Body of pancreas (tissue), 4 donors: ENCODE data around the gene COL19A1. TPM values are rescaled to one million over a fixed set of nuclear protein-coding genes. Genes with fewer than 3 reads are reported as not detected.

Source experiments
- ATAC-seq: fragments of 150-250 bp; one replicate; pipeline ENCODE4 v1.9.1; 2016
- DNase-seq, 4 donors: peaks; one replicate each; pipeline ENCODE4 v3.0.0-alpha.2; 2019
- H3K27ac ChIP-seq, 4 donors: fragments of 200-600 bp; sonication (generic); 1 replicate in 3 of 4; 2 replicates in 1 of 4; pipeline versions ENCODE4 v1.5.1 to v1.6.1; 2016 to 2019; ENCODE audit warnings: mild to moderate bottlenecking in 1 of 4, mixed read lengths in 1 of 4, moderate library complexity in 1 of 4
- H3K27me3 ChIP-seq, 2 donors: fragments of 200-600 bp; sonication (generic); one replicate each; pipeline ENCODE4 v1.6.0; 2016; ENCODE audit warnings: mild to moderate bottlenecking in 1 of 2
- H3K36me3 ChIP-seq, 2 donors: fragments of 200-600 bp; sonication (generic); replicated peaks in 1 of 2; 2 replicates each; pipeline ENCODE4 v1.5.1; 2016; ENCODE audit warnings: low read depth in 2 of 2; ENCODE audit not compliant: insufficient read depth in 1 of 2
- H3K4me1 ChIP-seq: fragments of 200-600 bp; sonication (generic); one replicate; pipeline ENCODE4 v1.6.0; 2016
- H3K4me3 ChIP-seq, 2 donors: fragments of 200-600 bp; sonication (generic); 1 replicate in 1 of 2; 2 replicates in 1 of 2; pipeline ENCODE4 v1.5.1; 2016 to 2019
- H3K9me3 ChIP-seq, 3 donors: fragments of 200-600 bp; sonication (generic); 1 replicate in 2 of 3; 2 replicates in 1 of 3; pipeline ENCODE4 v1.5.1; 2016
- POLR2A ChIP-seq, 3 donors: fragments of 450-650 bp; IDR thresholded peaks; one replicate each; pipeline ENCODE4 v1.6.1; 2016; ENCODE audit warnings: antibody characterized with exemption in 3 of 3, mild to moderate bottlenecking in 2 of 3
- WGBS, 2 donors: methylation state at CpG; one replicate each; pipeline ENCODE4 v1.1.5; 2017; 5-methylcytosine and 5-hydroxymethylcytosine counted together
- intact Hi-C: fragments of 100-400 bp; cut with DNase I; formaldehyde crosslinking; loops from one replicate; pipeline ENCODE4 v1.15.1; 2023
- total RNA-seq, 2 donors: library from RNA; depleted of rRNA; stranded (reverse); fragments of >200 nt; gene quantifications; one replicate each; pipeline ENCODE4 v1.1.0, GENCODE V29; 2016
- TF ChIP-seq, protein P1 (sequence below), 7 experiments: fragments of 450-650 bp in 4 of 7; fragments of 200-600 bp in 3 of 7; sonication (generic) in 3 of 7; IDR thresholded peaks; one replicate each; pipeline ENCODE4 v1.5.1; 2016 to 2019; ENCODE audit warnings: antibody characterized with exemption in 7 of 7

Gene COL19A1
- total RNA-seq, 2 donors from 2014 or later: 0.26 to 1.6 TPM

DNA sequence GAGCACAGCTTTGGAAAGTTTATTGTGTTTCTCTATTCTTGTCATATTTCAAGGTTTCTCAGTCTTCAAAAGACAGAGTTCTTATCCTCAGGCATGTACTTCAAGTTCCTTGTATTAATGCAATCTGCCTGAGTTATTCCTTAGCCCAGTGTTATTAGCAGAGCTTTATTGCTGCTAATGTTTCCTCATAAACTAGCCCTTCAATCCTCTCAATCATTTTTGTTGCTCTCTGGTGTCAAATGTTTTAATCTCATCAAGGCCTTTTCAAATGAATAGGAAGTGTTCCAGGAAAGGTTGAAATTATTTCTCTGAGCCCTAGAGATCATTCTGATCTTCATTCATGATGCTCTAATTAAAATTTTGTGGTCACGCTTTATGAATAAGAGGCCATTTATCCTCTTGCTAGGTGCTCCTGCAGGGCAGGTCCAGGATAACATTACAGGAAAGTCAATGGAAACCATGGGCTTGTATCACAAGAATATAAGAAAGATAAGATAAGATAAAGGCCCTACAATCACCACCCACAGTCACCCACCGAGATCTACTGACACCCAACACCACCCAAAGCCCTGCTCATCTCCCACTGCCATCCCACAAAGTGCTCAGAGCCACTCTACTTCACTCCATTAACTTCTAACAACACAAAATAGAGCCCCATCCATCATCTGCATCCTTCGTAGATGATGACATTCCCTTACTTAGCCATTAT, 310.6 kb downstream of the COL19A1 start:
- intact Hi-C loops: no loop called here
- Histone ChIP-seq H3K4me1 (no peaks in the 10 kb centered on the region), H3K4me3 (no peak overlapping the region), H3K9me3 (no peaks in the 10 kb centered on the region), H3K27ac (no peak overlapping the region), H3K27me3 (no peaks in the 10 kb centered on the region), H3K36me3 (no peaks in the 10 kb centered on the region)
- ATAC-seq (no peak), DNase-seq (no peak)
- TF ChIP-seq, protein P1, sequence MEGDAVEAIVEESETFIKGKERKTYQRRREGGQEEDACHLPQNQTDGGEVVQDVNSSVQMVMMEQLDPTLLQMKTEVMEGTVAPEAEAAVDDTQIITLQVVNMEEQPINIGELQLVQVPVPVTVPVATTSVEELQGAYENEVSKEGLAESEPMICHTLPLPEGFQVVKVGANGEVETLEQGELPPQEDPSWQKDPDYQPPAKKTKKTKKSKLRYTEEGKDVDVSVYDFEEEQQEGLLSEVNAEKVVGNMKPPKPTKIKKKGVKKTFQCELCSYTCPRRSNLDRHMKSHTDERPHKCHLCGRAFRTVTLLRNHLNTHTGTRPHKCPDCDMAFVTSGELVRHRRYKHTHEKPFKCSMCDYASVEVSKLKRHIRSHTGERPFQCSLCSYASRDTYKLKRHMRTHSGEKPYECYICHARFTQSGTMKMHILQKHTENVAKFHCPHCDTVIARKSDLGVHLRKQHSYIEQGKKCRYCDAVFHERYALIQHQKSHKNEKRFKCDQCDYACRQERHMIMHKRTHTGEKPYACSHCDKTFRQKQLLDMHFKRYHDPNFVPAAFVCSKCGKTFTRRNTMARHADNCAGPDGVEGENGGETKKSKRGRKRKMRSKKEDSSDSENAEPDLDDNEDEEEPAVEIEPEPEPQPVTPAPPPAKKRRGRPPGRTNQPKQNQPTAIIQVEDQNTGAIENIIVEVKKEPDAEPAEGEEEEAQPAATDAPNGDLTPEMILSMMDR (IDR thresholded peaks at IDR 0.05): no peak
- no peak for TF ChIP-seq POLR2A (IDR thresholded peaks at IDR 0.05)
- WGBS, 2 donors: 84% methylated on average over 3 of the region's 3 CpGs

DNA sequence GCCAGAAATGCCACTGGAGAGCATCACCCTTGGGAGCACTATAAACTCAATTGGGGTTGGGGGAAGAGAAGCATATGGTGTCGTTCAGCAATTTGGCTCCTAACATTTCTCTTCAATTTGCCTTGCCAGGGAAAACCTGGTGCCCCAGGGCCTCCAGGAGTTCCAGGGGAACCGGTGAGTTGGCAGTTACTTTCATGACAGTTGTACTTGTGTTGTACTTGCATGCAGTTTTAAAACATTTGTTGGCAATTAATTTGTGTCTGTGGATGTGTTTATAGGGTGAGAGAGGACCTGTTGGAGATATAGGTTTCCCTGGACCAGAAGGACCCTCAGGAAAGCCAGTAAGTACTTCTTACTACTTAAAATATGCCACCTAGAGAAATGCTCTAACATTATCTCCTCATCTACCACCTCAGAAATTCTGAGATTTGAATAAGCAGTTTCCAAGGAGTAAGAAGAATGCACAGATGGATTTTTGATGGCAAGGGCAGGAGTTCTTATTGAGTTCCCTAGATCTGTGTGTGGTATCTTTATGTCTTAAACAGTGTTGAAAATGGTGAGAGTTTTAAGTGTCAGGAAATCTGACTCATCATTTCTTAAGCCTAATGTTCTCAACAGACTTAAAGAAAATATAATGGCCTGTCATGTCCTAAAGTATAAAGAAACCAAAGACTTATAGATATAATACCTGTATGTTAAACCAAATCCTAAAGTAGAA, 314.0 kb downstream of the COL19A1 start:
- Histone ChIP-seq H3K27ac (no peak overlapping the region), H3K4me1 (no peaks in the 10 kb centered on the region), H3K4me3 (no peak overlapping the region), H3K27me3 (no peaks in the 10 kb centered on the region), H3K9me3 (no peaks in the 10 kb centered on the region), H3K36me3 (no peaks in the 10 kb centered on the region)
- 90 to 94% methylated on average over 2 of the region's 2 CpGs for WGBS, 2 donors
- ATAC-seq: no peak
- TF ChIP-seq, protein P1 (IDR thresholded peaks at IDR 0.05): no peak
- no peak for TF ChIP-seq POLR2A (IDR thresholded peaks at IDR 0.05)
- intact Hi-C loops: no loop called here
- DNase-seq: no peak

DNA sequence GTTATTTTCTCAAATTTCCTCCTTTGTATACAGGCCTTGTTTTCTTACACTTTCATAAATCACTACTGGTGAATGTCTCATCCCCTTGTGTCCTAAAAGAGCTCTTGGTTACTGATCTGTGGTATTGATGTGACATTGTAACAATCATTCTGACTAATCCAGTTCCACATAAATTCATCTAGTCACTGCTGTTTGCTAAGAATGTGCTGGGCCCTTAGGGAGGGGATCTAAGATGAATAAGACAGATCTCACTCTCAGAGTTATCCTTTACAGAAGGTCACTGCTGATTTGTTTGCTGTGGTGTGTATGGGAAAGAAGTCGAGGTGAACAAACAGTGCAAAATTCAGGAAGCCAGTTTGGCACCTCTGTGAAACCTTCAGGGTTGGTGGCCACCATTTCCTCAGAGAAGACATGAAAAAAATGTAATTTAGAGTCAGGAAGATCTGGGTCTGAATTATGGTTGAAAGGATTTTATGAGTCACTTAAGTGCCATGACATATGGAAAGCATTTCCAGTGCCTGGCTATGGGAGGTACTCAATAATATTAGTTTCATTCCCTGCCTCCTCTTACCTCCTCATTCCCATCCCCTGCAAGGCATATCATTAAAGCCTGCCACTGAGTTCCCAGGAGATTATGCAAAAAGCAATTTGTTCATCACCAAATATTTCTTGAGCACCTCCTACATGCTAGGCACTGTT, 314.7 kb downstream of the COL19A1 start:
- no peak overlapping the region for H3K27ac ChIP-seq
- intact Hi-C loops: no loop called here
- no peaks in the 10 kb centered on the region for H3K27me3 ChIP-seq
- H3K4me1 ChIP-seq: no peaks in the 10 kb centered on the region
- no peaks in the 10 kb centered on the region for H3K36me3 ChIP-seq
- no peak overlapping the region for H3K4me3 ChIP-seq
- H3K9me3 ChIP-seq: no peaks in the 10 kb centered on the region
- no peak for TF ChIP-seq POLR2A (IDR thresholded peaks at IDR 0.05)
- TF ChIP-seq, protein P1 (IDR thresholded peaks at IDR 0.05): no peak
- DNase-seq: no peak
- 54 to 64% methylated on average over 1 of the region's 1 CpG for WGBS, 2 donors
- ATAC-seq: no peak

DNA sequence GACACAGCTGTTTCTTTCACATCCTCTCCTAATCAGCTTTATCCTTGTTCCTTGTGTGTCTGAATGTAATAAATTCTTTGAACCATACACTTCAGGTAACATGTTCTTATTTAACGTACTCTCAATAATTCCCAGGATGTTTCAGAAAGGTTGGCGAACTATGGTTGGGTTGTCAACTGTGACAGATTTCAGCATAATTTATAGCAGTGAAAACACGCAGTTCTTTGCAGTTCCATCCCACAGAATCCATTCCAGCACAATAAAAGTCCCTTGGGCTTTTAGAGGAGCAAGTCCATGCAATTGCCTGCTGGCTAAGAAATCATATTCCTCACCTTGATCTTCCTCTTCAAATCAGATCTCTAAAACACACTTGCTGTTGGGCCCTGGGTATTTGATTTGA, 317.2 kb downstream of the COL19A1 start:
- H3K27me3 ChIP-seq: no peaks in the 10 kb centered on the region
- WGBS, 2 donors: 52 to 67% methylated on average over 3 of the region's 3 CpGs
- ATAC-seq (no peak), DNase-seq (no peak)
- no peak overlapping the region for H3K27ac ChIP-seq
- no peaks in the 10 kb centered on the region for H3K36me3 ChIP-seq
- TF ChIP-seq, protein P1 (IDR thresholded peaks at IDR 0.05): no peak
- no peak for TF ChIP-seq POLR2A (IDR thresholded peaks at IDR 0.05)
- H3K9me3 ChIP-seq: no peaks in the 10 kb centered on the region
- intact Hi-C loops: no loop called here
- H3K4me1 ChIP-seq: no peaks in the 10 kb centered on the region
- no peak overlapping the region for H3K4me3 ChIP-seq
